Left forelimb (tissue), 1 donor: ENCODE data around the gene TMIGD1.

Experiments used
- DNase-seq: peaks from one replicate; pipeline ENCODE4 v3.0.0-alpha.2; 2018; ENCODE audit warnings: low spot score

The TMIGD1 gene

GRCh38 chr17:30326809-30327208, 7.0 kb downstream of the TMIGD1 start:
- DNase-seq: no peak

DNA sequence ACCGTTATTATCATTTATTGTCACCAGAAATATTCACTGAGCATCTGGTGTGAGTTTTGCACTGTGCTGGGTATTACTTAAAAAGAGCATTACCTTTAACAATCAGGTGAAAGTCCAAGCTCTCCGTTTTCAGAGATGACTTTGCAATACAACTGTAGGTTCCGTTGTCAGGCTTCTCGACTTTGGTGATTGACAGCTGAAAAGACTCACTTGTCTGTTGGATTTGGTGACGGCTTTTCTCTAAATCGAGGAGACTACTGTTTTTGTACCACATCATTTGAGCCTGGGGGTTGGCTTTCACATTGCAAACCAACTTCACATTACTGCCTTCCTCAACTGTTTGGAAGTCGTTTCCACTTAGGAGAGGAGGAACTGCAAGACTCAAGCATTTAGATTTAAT, 9.1 kb downstream of the TMIGD1 start:
- DNase-seq: no peak

- DNase-seq: no peak
These were observed 9.9 kb downstream of the TMIGD1 start for GRCh38 chr17:30323895-30324319.

- DNase-seq: no peak
These were observed 10.5 kb downstream of the TMIGD1 start for GRCh38 chr17:30323262-30323894.

- no peak for DNase-seq
These were observed 12.5 kb downstream of the TMIGD1 start for GRCh38 chr17:30321314-30321713.

GRCh38 chr17:30318155-30318554, 15.7 kb downstream of the TMIGD1 start:
- no peak for DNase-seq

GRCh38 chr17:30316736-30317135, 17.1 kb downstream of the TMIGD1 start:
- DNase-seq: no peak

DNA sequence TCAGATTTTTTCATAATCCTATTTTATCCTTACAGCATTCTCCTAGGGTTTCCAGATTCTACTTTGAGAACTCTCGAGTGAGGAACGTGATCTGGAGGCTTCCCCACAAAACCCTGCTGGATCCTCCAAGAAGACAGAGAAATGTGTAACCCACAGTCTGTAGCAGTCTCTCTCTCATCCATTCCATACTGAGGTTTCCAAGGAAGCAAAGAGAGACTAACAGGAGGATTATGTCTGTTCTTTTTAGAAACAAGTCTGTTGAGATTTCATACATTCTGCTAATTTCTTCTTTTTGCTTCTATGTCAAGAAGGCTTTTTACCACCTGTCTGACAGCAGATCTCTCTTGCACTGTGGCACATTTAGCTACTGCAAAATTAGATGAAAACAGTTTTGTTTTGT, 18.8 kb downstream of the TMIGD1 start:
- DNase-seq: no peak

DNA sequence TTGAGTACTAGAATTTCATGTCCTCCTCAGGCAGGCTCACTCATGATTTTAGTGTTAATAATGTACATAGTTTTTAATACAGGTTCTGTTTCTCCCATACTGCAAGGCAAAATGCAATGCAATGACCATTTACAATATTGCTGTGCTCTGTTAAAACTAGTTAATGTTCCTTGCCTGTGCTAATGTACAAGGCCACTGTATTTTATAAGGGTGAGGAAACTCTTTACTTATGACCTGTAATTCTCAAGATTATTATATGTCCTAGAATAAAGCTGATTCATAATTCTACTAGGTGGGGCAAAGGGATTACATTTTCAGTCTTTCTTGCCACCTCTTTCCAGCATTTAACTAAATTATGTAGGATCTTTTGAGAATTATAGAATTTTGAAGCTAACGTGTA, 19.4 kb downstream of the TMIGD1 start:
- DNase-seq: no peak

GRCh38 chr17:30312226-30312625, 21.6 kb downstream of the TMIGD1 start:
- no peak for DNase-seq

- no peak for DNase-seq
These were observed 23.3 kb downstream of the TMIGD1 start for GRCh38 chr17:30310562-30310961.

DNA sequence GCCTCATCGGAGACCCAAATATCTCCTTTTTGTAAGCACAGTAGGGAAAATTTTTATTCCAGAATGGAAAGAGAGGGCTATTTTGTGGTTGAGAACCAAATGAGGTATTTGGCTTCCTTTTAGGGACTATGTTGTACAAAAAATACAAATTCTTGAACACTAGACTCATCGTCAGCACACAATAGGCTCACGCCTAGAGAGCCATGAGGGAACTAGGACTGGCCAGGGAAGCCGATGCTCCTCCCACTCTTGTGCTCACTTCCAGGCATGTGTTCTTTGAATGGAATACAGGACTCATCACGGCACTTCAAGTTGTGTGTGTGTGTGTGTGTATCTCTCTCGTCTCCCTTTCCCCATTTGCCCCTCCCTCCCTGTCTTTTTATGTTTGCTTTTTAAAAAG, 24.3 kb downstream of the TMIGD1 start:
- DNase-seq: no peak

- DNase-seq: no peak
These were observed 25.5 kb downstream of the TMIGD1 start for GRCh38 chr17:30308406-30308805.

DNA sequence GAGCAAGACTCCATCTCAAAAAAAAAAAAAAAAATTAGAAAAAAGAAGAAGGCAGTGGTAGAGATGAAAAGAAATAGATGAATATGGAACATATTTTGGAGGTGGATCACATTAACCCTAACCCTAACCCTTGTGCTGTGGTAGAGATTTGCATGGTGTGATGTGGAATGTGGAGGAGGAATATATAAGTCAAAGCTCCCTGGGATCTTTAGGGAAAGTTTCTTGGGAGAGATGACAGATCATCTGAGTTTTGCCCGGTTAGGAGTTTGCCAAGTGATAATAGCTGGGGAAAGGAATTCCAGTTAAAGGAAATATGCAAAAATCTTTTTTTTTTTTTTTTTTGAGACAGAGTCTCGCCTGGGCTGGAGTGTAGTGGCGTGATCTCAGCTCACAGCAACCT, 29.1 kb downstream of the TMIGD1 start:
- DNase-seq: no peak

DNA sequence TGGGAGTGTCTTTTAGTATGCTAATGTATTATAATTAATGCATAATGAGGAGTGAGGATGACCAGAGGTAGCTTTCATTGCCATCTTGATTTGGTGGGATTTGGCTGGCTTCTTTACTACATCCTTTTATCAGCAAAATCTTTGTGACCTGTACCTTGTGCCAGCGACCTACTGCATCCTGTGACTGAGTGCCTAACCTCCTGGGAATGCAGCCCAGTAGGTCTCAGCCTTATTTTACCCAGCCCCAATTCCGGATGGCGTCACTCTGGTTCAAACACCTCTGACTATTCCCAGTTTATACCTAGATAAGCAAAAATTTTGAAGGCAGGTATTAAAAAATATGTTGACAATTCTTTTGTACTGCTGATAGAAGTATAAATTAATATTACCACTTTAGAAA, 31.6 kb downstream of the TMIGD1 start:
- no peak for DNase-seq

DNA sequence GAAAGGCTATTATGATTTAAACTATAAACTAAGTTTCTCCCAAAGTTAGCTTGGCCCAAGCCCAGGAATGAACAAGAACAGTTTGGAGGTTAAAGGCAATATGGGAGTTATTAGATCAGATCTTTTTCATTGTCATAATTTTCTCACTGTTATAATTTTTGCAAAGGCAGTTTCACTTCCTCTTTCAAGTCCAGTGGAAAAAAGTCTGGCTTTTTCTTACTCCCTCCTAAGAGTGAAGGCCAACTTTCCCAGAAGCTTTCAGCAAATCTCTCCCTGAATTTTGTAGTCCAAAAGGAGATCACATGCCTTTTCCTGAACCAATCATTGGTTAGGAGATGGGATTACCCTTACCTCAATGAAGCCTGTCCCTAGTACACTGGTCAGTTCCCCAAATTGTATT, 33.0 kb downstream of the TMIGD1 start:
- no peak for DNase-seq

DNA sequence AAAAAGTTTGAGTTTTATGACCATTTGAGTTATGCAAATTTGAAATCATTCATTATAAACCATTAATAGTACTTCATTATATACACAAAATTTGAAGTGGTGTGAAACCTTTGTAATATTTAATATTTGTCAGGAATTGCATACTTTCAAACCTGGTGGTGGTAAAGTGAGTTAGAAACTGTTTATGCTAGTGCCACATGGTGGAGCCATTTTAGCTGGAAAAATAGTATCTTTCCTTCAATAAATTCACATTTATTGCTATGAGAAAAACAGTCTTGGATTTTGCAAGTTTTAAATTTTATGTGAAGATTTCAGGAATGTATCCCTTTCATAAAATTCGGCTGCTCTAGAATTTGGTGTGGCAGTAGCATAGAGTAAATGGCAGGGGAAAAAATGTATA, 34.9 kb downstream of the TMIGD1 start:
- DNase-seq: no peak

- no peak for DNase-seq
These were observed 36.1 kb downstream of the TMIGD1 start for GRCh38 chr17:30297715-30298114.

GRCh38 chr17:30296499-30297080, 37.3 kb downstream of the TMIGD1 start:
- no peak for DNase-seq

DNA sequence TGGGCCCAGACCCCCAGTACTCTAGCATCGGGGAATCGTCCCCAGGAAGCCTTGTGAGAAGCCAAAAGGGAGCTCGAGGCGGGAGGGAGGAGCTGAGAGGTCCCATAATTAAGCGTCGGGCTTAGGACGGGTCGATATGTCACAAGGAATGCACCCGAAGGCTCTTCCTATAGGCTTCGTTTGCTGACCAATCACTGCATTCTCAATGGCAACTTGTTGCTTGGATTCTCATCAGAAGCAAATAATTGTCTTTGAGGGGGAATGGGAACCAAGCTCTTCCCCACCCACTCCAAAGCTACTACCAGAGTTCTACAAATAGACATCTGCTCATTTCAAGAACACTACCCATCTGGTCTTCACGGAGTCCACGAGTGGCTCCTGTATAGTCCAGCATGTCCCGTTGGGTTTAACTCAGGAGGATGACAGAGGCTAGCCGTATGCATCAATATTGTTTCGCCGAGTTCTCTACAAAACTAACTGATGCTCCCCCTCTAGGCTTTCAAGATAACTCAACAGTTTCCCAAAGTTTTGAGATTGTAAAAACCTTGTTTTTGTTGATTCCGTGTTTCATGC, 41.5 kb downstream of the TMIGD1 start:
- DNase-seq: no peak

DNA sequence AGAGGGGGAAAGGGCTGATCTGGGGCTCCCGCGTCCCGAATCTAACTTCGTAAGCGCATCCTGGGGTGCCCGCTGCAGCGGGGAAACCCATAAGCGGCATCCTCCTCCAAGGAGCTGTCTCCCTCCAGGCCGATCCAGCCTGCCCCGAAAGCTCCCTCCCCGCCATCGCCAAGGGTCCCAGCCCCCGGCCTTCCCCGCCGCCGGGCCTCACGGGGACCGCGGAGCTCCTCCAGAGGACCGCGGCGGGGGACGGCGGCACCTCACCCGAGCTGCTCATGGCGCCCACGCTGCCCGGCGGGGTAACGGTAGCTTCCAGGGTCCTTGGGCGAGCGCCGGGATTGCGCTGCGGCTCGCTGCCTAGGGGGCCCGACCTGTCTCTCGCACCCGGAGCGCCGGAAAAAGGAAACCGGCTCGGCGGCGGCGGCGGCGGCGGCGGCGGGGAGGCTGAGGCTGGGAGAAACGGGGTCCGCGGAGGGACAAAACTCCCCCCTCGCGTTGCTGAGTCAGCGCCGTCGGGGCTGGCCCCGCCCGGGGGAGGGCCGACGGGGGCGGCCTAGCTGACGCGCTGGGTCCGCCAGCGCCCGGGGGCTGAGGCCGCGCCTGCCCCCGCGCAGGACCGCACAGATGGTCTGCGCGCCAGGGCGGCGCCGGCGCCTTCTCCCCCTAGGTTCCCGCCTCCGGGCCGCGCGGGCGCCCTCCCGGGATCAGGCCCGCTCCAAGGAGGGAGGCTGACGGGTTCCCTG, 42.1 kb downstream of the TMIGD1 start, which contains the start of gene BLMH:
TSS of gene BLMH (minus strand) at position 402 of the 743 bp plus-strand sequence. CDS start at position 277, 125 bp downstream.
- DNase-seq: peak; percentile 90

- peak; percentile 68 for DNase-seq
These were observed 42.9 kb downstream of the TMIGD1 start for GRCh38 chr17:30290696-30291542.
